ENCODE measurements around the gene GPRASP1.
"Not testable (repeated sequence)": the region's sequence is repeated elsewhere in the genome, so short reads cannot be mapped to it uniquely, and the experiment has no call there.

GPRASP1 gene

GRCh38 chrX:102650903-102651241, 411 bp upstream of the GPRASP1 start:
- H3K27ac ChIP-seq, result no peak overlapping the region
- TF ChIP-seq CTCF (IDR thresholded peaks at IDR 0.05) (no peak), ZFX (IDR thresholded peaks at IDR 0.05; ENCODE audit: borderline replicate concordance) (no peak)

- TF ChIP-seq CTCF (IDR thresholded peaks at IDR 0.05) (no peak), ZFX (IDR thresholded peaks at IDR 0.05; ENCODE audit: borderline replicate concordance) (no peak)
- H3K27ac ChIP-seq, result no peak overlapping the region
These were observed 877 bp downstream of the GPRASP1 start for GRCh38 chrX:102652031-102652688.

- no peak for TF ChIP-seq ZFX (IDR thresholded peaks at IDR 0.05; ENCODE audit: borderline replicate concordance)
- TF ChIP-seq CTCF (IDR thresholded peaks at IDR 0.05), result no peak
- H3K27ac ChIP-seq, result no peak overlapping the region
These were observed 3.4 kb downstream of the GPRASP1 start for GRCh38 chrX:102654696-102655095.

GRCh38 chrX:102658556-102658955, 7.3 kb downstream of the GPRASP1 start:
- H3K27ac ChIP-seq, result no peak overlapping the region
- TF ChIP-seq ZFX (IDR thresholded peaks at IDR 0.05; ENCODE audit: borderline replicate concordance), result no peak
- TF ChIP-seq CTCF (IDR thresholded peaks at IDR 0.05), result no peak

- TF ChIP-seq CTCF (IDR thresholded peaks at IDR 0.05) (no peak), ZFX (IDR thresholded peaks at IDR 0.05; ENCODE audit: borderline replicate concordance) (no peak)
- H3K27ac ChIP-seq, result no peak overlapping the region
These were observed 8.8 kb downstream of the GPRASP1 start for GRCh38 chrX:102659790-102660757.

GRCh38 chrX:102663820-102664219, 12.5 kb downstream of the GPRASP1 start:
- H3K27ac ChIP-seq, result not testable (repeated sequence)

- H3K27ac ChIP-seq, result not testable (repeated sequence)
These were observed 15.8 kb downstream of the GPRASP1 start for GRCh38 chrX:102667034-102667433.

- H3K27ac ChIP-seq, result no peak overlapping the region
- TF ChIP-seq ZFX (IDR thresholded peaks at IDR 0.05; ENCODE audit: borderline replicate concordance) (no peak), CTCF (IDR thresholded peaks at IDR 0.05) (no peak)
These were observed 18.2 kb downstream of the GPRASP1 start for GRCh38 chrX:102669526-102669925.

Measured in 22Rv1 (cell line).